Naive thymus-derived CD4-positive, alpha-beta T cell (primary cell): ENCODE measurements around the gene NR2F1-AS1. TPM values are rescaled to one million over a fixed set of nuclear protein-coding genes. Genes with fewer than 3 reads are reported as not detected.

Experiments
- ATAC-seq: fragments of 150-1000 bp; cut with Tn5 transposase; 2 replicates; pipeline ENCODE4 v1.10.0; 2021; ENCODE audit warnings: mild to moderate bottlenecking, moderate library complexity
- CTCF ChIA-PET: fragments of 350-600 bp; sonication (Branson Sonifier 250); formaldehyde crosslinking; loops from one replicate; lab custom pipeline; 2021; ENCODE audit warnings: antibody characterized with exemption; lab: Charles Lee
- POLR2A ChIA-PET: fragments of 350-600 bp; sonication (Branson Sonifier 250); formaldehyde crosslinking; loops from one replicate; lab custom pipeline; 2021; ENCODE audit warnings: antibody characterized with exemption, inconsistent platforms; lab: Charles Lee
- DNase-seq, 9 donors: peaks; one replicate each; pipeline versions ENCODE4 v3.0.0 to v3.0.0-alpha.2; 2020 to 2022; ENCODE audit warnings: mixed read lengths in 1 of 9
- H3K27ac ChIP-seq: one replicate; pipeline ENCODE4 v1.7.0; 2013; ENCODE audit warnings: mild to moderate bottlenecking, low read depth, low read length, moderate library complexity
- H3K27me3 ChIP-seq, 2 donors: one replicate each; pipeline ENCODE4 v1.7.0; 2013; ENCODE audit warnings: low read length in 2 of 2, mild to moderate bottlenecking in 2 of 2, moderate library complexity in 2 of 2; ENCODE audit not compliant: control insufficient read depth in 2 of 2, insufficient read depth in 2 of 2
- H3K36me3 ChIP-seq, 3 experiments: 1 replicate in 2 of 3; 2 replicates in 1 of 3; pipeline ENCODE4 v1.7.0; 2013; ENCODE audit warnings: low read length in 3 of 3, mild to moderate bottlenecking in 3 of 3, moderate library complexity in 1 of 3; ENCODE audit not compliant: insufficient read depth in 3 of 3, control insufficient read depth in 2 of 3
- H3K4me1 ChIP-seq, 2 donors: one replicate each; pipeline ENCODE4 v1.7.0; 2013; ENCODE audit warnings: low read length in 2 of 2, mild to moderate bottlenecking in 2 of 2, moderate library complexity in 1 of 2; ENCODE audit not compliant: control insufficient read depth in 2 of 2, insufficient read depth in 2 of 2
- H3K4me3 ChIP-seq: 2 replicates; pipeline ENCODE4 v1.7.0; 2013; ENCODE audit warnings: mild to moderate bottlenecking, low read length
- H3K9me3 ChIP-seq, 3 experiments: 1 replicate in 2 of 3; 2 replicates in 1 of 3; pipeline ENCODE4 v1.7.0; 2013; ENCODE audit warnings: low read length in 3 of 3; ENCODE audit not compliant: control insufficient read depth in 2 of 3
- H3K27ac Mint-ChIP-seq, 9 donors: one replicate each; pipeline ENCODE4 v1.8.0; 2020 to 2022; ENCODE audit warnings: mixed read lengths in 9 of 9, mild to moderate bottlenecking in 8 of 9, moderate library complexity in 5 of 9, inconsistent platforms in 2 of 9
- H3K27me3 Mint-ChIP-seq, 5 donors: one replicate each; pipeline ENCODE4 v1.8.0; 2021 to 2022; ENCODE audit warnings: mixed read lengths in 5 of 5, mild to moderate bottlenecking in 1 of 5
- H3K36me3 Mint-ChIP-seq, 5 donors: one replicate each; pipeline ENCODE4 v1.8.0; 2020 to 2022; ENCODE audit warnings: mixed read lengths in 5 of 5, mild to moderate bottlenecking in 3 of 5, inconsistent platforms in 1 of 5
- H3K4me1 Mint-ChIP-seq, 7 donors: one replicate each; pipeline ENCODE4 v1.8.0; 2020 to 2022; ENCODE audit warnings: mixed read lengths in 7 of 7, mild to moderate bottlenecking in 3 of 7, inconsistent platforms in 1 of 7
- H3K4me3 Mint-ChIP-seq, 10 donors: one replicate each; pipeline ENCODE4 v1.8.0; 2020 to 2022; ENCODE audit warnings: mild to moderate bottlenecking in 10 of 10, mixed read lengths in 10 of 10, moderate library complexity in 6 of 10, inconsistent platforms in 2 of 10
- H3K9me3 Mint-ChIP-seq, 11 donors: one replicate each; pipeline ENCODE4 v1.8.0; 2020 to 2022; ENCODE audit warnings: mixed read lengths in 11 of 11, mild to moderate bottlenecking in 4 of 11, inconsistent platforms in 1 of 11, moderate library complexity in 1 of 11
- intact Hi-C, 2 donors: fragments of 100-400 bp; cut with micrococcal nuclease; formaldehyde crosslinking; loops; one replicate each; pipeline ENCODE4 v1.15.1; 2023
- polyA plus RNA-seq, 2 donors: library from polyadenylated mRNA; unstranded; fragments of 300-500 nt; fragmentation: Illumina TruSeq; gene quantifications; one replicate each; pipeline ENCODE4 v1.2.3, GENCODE V29; 2021
- total RNA-seq, 6 experiments: library from RNA in 5 of 6; stranded (reverse) in 5 of 6; gene quantifications; 1 replicate in 5 of 6; 2 replicates in 1 of 6; pipeline ENCODE4 v1.2.3 and lab custom pipeline; 2021 to 2026

NR2F1-AS1 gene
- total and polyA plus RNA-seq, 7 experiments from 2014 or later: not detected

- ATAC-seq (no peak), DNase-seq (no peak)
- no peaks in the 10 kb centered on the region for H3K36me3 Mint-ChIP-seq
- ChIA-PET POLR2A (no interaction called here), CTCF (no interaction called here)
- no peaks in the 10 kb centered on the region for H3K4me1 Mint-ChIP-seq
- Histone ChIP-seq H3K27ac (no peak overlapping the region), H3K9me3 (no peaks in the 10 kb centered on the region), H3K4me3 (no peak overlapping the region), H3K36me3 (no peaks in the 10 kb centered on the region), H3K4me1 (no peaks in the 10 kb centered on the region), H3K27me3 (no peaks in the 10 kb centered on the region)
- H3K27me3 Mint-ChIP-seq: peaks cover 0 to 24% (median 7%) of the 10 kb centered on the region in 5 donors
- no peak overlapping the region for H3K27ac Mint-ChIP-seq
- peaks cover 0 to 5% (median 0%) of the 10 kb centered on the region in 11 donors for H3K9me3 Mint-ChIP-seq
- intact Hi-C loops: no loop called here
- no peak overlapping the region for H3K4me3 Mint-ChIP-seq
Measured at GRCh38 chr5:93415819-93416218, 165.2 kb downstream of the NR2F1-AS1 start.

- Mint-ChIP-seq H3K27ac (no peak overlapping the region), H3K36me3 (no peaks in the 10 kb centered on the region), H3K4me3 (no peak overlapping the region), H3K9me3 (peaks cover 0 to 5% (median 0%) of the 10 kb centered on the region in 11 donors), H3K4me1 (no peaks in the 10 kb centered on the region), H3K27me3 (peaks cover 0 to 13% (median 3%) of the 10 kb centered on the region in 5 donors)
- H3K9me3 ChIP-seq: no peaks in the 10 kb centered on the region
- intact Hi-C loops: no loop called here
- CTCF ChIA-PET: no interaction called here
- H3K4me1 ChIP-seq: no peaks in the 10 kb centered on the region
- no peak for DNase-seq
- no peak overlapping the region for H3K4me3 ChIP-seq
- POLR2A ChIA-PET: no interaction called here
- H3K27me3 ChIP-seq: no peaks in the 10 kb centered on the region
- no peak overlapping the region for H3K27ac ChIP-seq
- ATAC-seq: no peak
- no peaks in the 10 kb centered on the region for H3K36me3 ChIP-seq
Measured at GRCh38 chr5:93411716-93412115, 169.3 kb downstream of the NR2F1-AS1 start.

GRCh38 chr5:93409691-93410090 lies 171.3 kb downstream of the NR2F1-AS1 start:
- no peak overlapping the region for H3K4me3 Mint-ChIP-seq
- no peaks in the 10 kb centered on the region for H3K36me3 Mint-ChIP-seq
- DNase-seq: no peak
- H3K4me3 ChIP-seq: no peak overlapping the region
- no peak overlapping the region for H3K27ac ChIP-seq
- H3K9me3 ChIP-seq: no peaks in the 10 kb centered on the region
- no peaks in the 10 kb centered on the region for H3K36me3 ChIP-seq
- intact Hi-C loops: no loop called here
- no peak overlapping the region for H3K27ac Mint-ChIP-seq
- no peaks in the 10 kb centered on the region for H3K27me3 ChIP-seq
- ChIA-PET CTCF (no interaction called here), POLR2A (no interaction called here)
- no peaks in the 10 kb centered on the region for H3K4me1 ChIP-seq
- peaks cover 0 to 5% (median 0%) of the 10 kb centered on the region in 11 donors for H3K9me3 Mint-ChIP-seq
- peaks cover 0 to 13% (median 3%) of the 10 kb centered on the region in 5 donors for H3K27me3 Mint-ChIP-seq
- no peak for ATAC-seq
- no peaks in the 10 kb centered on the region for H3K4me1 Mint-ChIP-seq

- ATAC-seq (no peak), DNase-seq (no peak)
- Histone ChIP-seq H3K27ac (no peak overlapping the region), H3K4me1 (no peaks in the 10 kb centered on the region), H3K27me3 (no peaks in the 10 kb centered on the region), H3K9me3 (no peaks in the 10 kb centered on the region), H3K36me3 (no peaks in the 10 kb centered on the region), H3K4me3 (no peak overlapping the region)
- Mint-ChIP-seq H3K36me3 (no peaks in the 10 kb centered on the region), H3K27me3 (peaks cover 0 to 13% (median 6%) of the 10 kb centered on the region in 5 donors), H3K4me1 (no peaks in the 10 kb centered on the region), H3K27ac (no peak overlapping the region), H3K9me3 (peaks cover 0 to 4% (median 0%) of the 10 kb centered on the region in 11 donors), H3K4me3 (no peak overlapping the region)
- intact Hi-C loops: no loop called here
- POLR2A ChIA-PET: no interaction called here
- CTCF ChIA-PET: no interaction called here
Measured at GRCh38 chr5:93407454-93407853, 173.6 kb downstream of the NR2F1-AS1 start.

GRCh38 chr5:93406971-93407401 lies 174.0 kb downstream of the NR2F1-AS1 start:
- Histone ChIP-seq H3K27me3 (no peaks in the 10 kb centered on the region), H3K4me1 (no peaks in the 10 kb centered on the region), H3K9me3 (no peaks in the 10 kb centered on the region), H3K27ac (no peak overlapping the region), H3K4me3 (no peak overlapping the region), H3K36me3 (no peaks in the 10 kb centered on the region)
- intact Hi-C loops: no loop called here
- Mint-ChIP-seq H3K4me3 (no peak overlapping the region), H3K27me3 (peaks cover 0 to 13% (median 10%) of the 10 kb centered on the region in 5 donors), H3K36me3 (no peaks in the 10 kb centered on the region), H3K4me1 (no peaks in the 10 kb centered on the region), H3K27ac (no peak overlapping the region), H3K9me3 (peaks cover 0 to 4% (median 0%) of the 10 kb centered on the region in 11 donors)
- no peak for DNase-seq
- POLR2A ChIA-PET: no interaction called here
- ATAC-seq: no peak
- CTCF ChIA-PET: no interaction called here

- no peak for ATAC-seq
- H3K36me3 ChIP-seq: no peaks in the 10 kb centered on the region
- no peak overlapping the region for H3K27ac ChIP-seq
- no peak overlapping the region for H3K27ac Mint-ChIP-seq
- intact Hi-C loops: no loop called here
- H3K27me3 ChIP-seq: no peaks in the 10 kb centered on the region
- no peaks in the 10 kb centered on the region for H3K9me3 ChIP-seq
- ChIA-PET POLR2A (no interaction called here), CTCF (no interaction called here)
- H3K4me3 Mint-ChIP-seq: no peak overlapping the region
- no peaks in the 10 kb centered on the region for H3K4me1 Mint-ChIP-seq
- H3K4me3 ChIP-seq: no peak overlapping the region
- peaks cover 0 to 6% (median 0%) of the 10 kb centered on the region in 11 donors for H3K9me3 Mint-ChIP-seq
- DNase-seq: no peak
- H3K36me3 Mint-ChIP-seq: peaks cover 0 to 3% (median 0%) of the 10 kb centered on the region in 5 donors
- H3K27me3 Mint-ChIP-seq: peaks cover 0 to 32% (median 14%) of the 10 kb centered on the region in 5 donors
- no peaks in the 10 kb centered on the region for H3K4me1 ChIP-seq
Measured at GRCh38 chr5:93404246-93404645, 176.8 kb downstream of the NR2F1-AS1 start.

GRCh38 chr5:93403141-93403928 lies 177.7 kb downstream of the NR2F1-AS1 start:
- intact Hi-C loops: no loop called here
- Mint-ChIP-seq H3K27ac (no peak overlapping the region), H3K4me3 (no peak overlapping the region), H3K4me1 (no peaks in the 10 kb centered on the region), H3K27me3 (peaks cover 0 to 32% (median 14%) of the 10 kb centered on the region in 5 donors), H3K9me3 (peaks cover 0 to 6% (median 0%) of the 10 kb centered on the region in 11 donors), H3K36me3 (peaks cover 0 to 3% (median 0%) of the 10 kb centered on the region in 5 donors)
- no peaks in the 10 kb centered on the region for H3K27me3 ChIP-seq
- H3K27ac ChIP-seq: no peak overlapping the region
- no peaks in the 10 kb centered on the region for H3K9me3 ChIP-seq
- ChIA-PET CTCF (no interaction called here), POLR2A (no interaction called here)
- H3K36me3 ChIP-seq: no peaks in the 10 kb centered on the region
- H3K4me3 ChIP-seq: no peak overlapping the region
- ATAC-seq (no peak), DNase-seq (no peak)
- H3K4me1 ChIP-seq: no peaks in the 10 kb centered on the region
